RWPE2 (cell line): ENCODE measurements around the gene PMAIP1.

Source experiments
- ATAC-seq: fragments of 200-7000 bp; cut with Tn5 transposase; 3 replicates; pipeline ENCODE4 v1.9.1; 2021; ENCODE audit warnings: low read depth
- DNase-seq: peaks from one replicate; pipeline ENCODE4 v3.0.0-alpha.2; 2020; ENCODE audit warnings: low spot score
- H3K27ac ChIP-seq: fragments of 450-650 bp; 2 replicates; pipeline ENCODE4 v1.5.1; 2017; ENCODE audit warnings: mild to moderate bottlenecking; ENCODE audit not compliant: poor library complexity, severe bottlenecking
- H3K27me3 ChIP-seq: fragments of 250-450 bp; sonication (Bioruptor Pico); 2 replicates; pipeline ENCODE4 v1.5.1; 2021; ENCODE audit warnings: mild to moderate bottlenecking, moderate library complexity; ENCODE audit not compliant: insufficient read depth, poor library complexity, severe bottlenecking
- H3K36me3 ChIP-seq: fragments of 250-450 bp; sonication (Bioruptor Pico); 2 replicates; pipeline ENCODE4 v1.5.1; 2020; ENCODE audit warnings: low read depth, mild to moderate bottlenecking, moderate library complexity
- H3K4me1 ChIP-seq: fragments of 250-450 bp; sonication (Bioruptor Pico); 2 replicates; pipeline ENCODE4 v1.5.1; 2021; ENCODE audit warnings: mild to moderate bottlenecking, moderate library complexity; ENCODE audit not compliant: insufficient read depth, poor library complexity, severe bottlenecking
- H3K4me3 ChIP-seq: fragments of 250-450 bp; sonication (Bioruptor Pico); 2 replicates; pipeline ENCODE4 v1.5.1; 2021; ENCODE audit warnings: mild to moderate bottlenecking, moderate library complexity; ENCODE audit not compliant: severe bottlenecking
- H3K9me3 ChIP-seq: fragments of 250-450 bp; sonication (Bioruptor Pico); 2 replicates; pipeline ENCODE4 v1.5.1; 2021; ENCODE audit warnings: mild to moderate bottlenecking, moderate library complexity; ENCODE audit not compliant: severe bottlenecking
- CTCF ChIP-seq: fragments of 450-650 bp; IDR thresholded peaks from one replicate; pipeline ENCODE4 v1.5.1; 2017; ENCODE audit warnings: mild to moderate bottlenecking, moderate library complexity; ENCODE audit not compliant: poor library complexity, severe bottlenecking

The PMAIP1 gene

GRCh38 chr18:59902131-59902992, 2.6 kb downstream of the PMAIP1 start:
- DNase-seq (no peak), ATAC-seq (no peak)
- H3K9me3 ChIP-seq, result no peaks in the 10 kb centered on the region
- peak overlapping the region; percentile 64 for H3K4me3 ChIP-seq
- peaks cover 36% of the 10 kb centered on the region for H3K4me1 ChIP-seq
- H3K27ac ChIP-seq, result peak overlapping the region; percentile 80
- H3K27me3 ChIP-seq, result no peaks in the 10 kb centered on the region
- TF ChIP-seq CTCF, result no peak
- peaks cover 31% of the 10 kb centered on the region for H3K36me3 ChIP-seq

GRCh38 chr18:59902993-59903610, 3.3 kb downstream of the PMAIP1 start:
- Histone ChIP-seq H3K36me3 (peaks cover 31% of the 10 kb centered on the region), H3K27ac (no peak overlapping the region), H3K4me1 (peaks cover 36% of the 10 kb centered on the region), H3K27me3 (no peaks in the 10 kb centered on the region), H3K9me3 (no peaks in the 10 kb centered on the region), H3K4me3 (no peak overlapping the region)
- ATAC-seq (no peak), DNase-seq (no peak)
- TF ChIP-seq CTCF, result no peak

GRCh38 chr18:59904011-59904601, 4.3 kb downstream of the PMAIP1 start:
- Histone ChIP-seq H3K4me1 (peaks cover 38% of the 10 kb centered on the region), H3K4me3 (no peak overlapping the region), H3K27me3 (no peaks in the 10 kb centered on the region), H3K27ac (peak overlapping the region; percentile 49), H3K36me3 (peaks cover 31% of the 10 kb centered on the region), H3K9me3 (no peaks in the 10 kb centered on the region)
- no peak for TF ChIP-seq CTCF
- ATAC-seq (no peak), DNase-seq (no peak)

- DNase-seq, result no peak
- ATAC-seq, result no peak
- peaks cover 54% of the 10 kb centered on the region for H3K4me1 ChIP-seq
- peaks cover 31% of the 10 kb centered on the region for H3K36me3 ChIP-seq
- no peak overlapping the region for H3K27ac ChIP-seq
- no peak overlapping the region for H3K4me3 ChIP-seq
- TF ChIP-seq CTCF, result no peak
- H3K27me3 ChIP-seq, result no peaks in the 10 kb centered on the region
- no peaks in the 10 kb centered on the region for H3K9me3 ChIP-seq
Measured at GRCh38 chr18:59905686-59906091, 5.9 kb downstream of the PMAIP1 start.

GRCh38 chr18:59906203-59906602, 6.4 kb downstream of the PMAIP1 start:
- H3K9me3 ChIP-seq, result no peaks in the 10 kb centered on the region
- H3K27ac ChIP-seq, result no peak overlapping the region
- no peak overlapping the region for H3K4me3 ChIP-seq
- TF ChIP-seq CTCF, result no peak
- ATAC-seq (no peak), DNase-seq (no peak)
- no peaks in the 10 kb centered on the region for H3K27me3 ChIP-seq
- H3K36me3 ChIP-seq, result peaks cover 29% of the 10 kb centered on the region
- peaks cover 56% of the 10 kb centered on the region for H3K4me1 ChIP-seq
